HepG2 (cell line): ENCODE data around the gene IMPDH2. TPM values are rescaled to one million over a fixed set of nuclear protein-coding genes. Genes with fewer than 3 reads are reported as not detected.

Experiments
- CEBPB ChIP-seq: IDR thresholded peaks from 2 replicates; pipeline ENCODE4 v1.6.1; 2011; ENCODE audit warnings: low read depth, low read length, improper control_type of control experiment, borderline replicate concordance
- KDM2A ChIP-seq: sonication (generic); formaldehyde crosslinking; IDR thresholded peaks from 2 replicates; pipeline ENCODE4 v1.4.0; 2020; ENCODE audit warnings: low read depth, missing genetic modification reagents, borderline replicate concordance
- TOE1 ChIP-seq: sonication (generic); formaldehyde crosslinking; IDR thresholded peaks from 2 replicates; pipeline ENCODE4 v1.4.0; 2020; ENCODE audit warnings: mild to moderate bottlenecking, missing genetic modification reagents
- ZNF121 ChIP-seq: sonication (generic); formaldehyde crosslinking; IDR thresholded peaks from 2 replicates; pipeline ENCODE4 v1.5.0; 2020; ENCODE audit warnings: mild to moderate bottlenecking, missing genetic modification reagents
- ZNF460 ChIP-seq: sonication (generic); formaldehyde crosslinking; IDR thresholded peaks from 2 replicates; pipeline ENCODE4 v1.5.1; 2020; ENCODE audit warnings: missing genetic modification reagents, mild to moderate bottlenecking, borderline replicate concordance
- polyA plus RNA-seq, 8 experiments: library from polyadenylated mRNA; depleted of rRNA in 3 of 8; stranded (reverse) in 7 of 8; unstranded in 1 of 8; fragments of >200 nt; fragmentation: Illumina TruSeq in 4 of 8; extraction: Trizol in 4 of 8; gene quantifications; 2 replicates each; pipeline versions ENCODE4 v1.2.1 to v1.2.3, GENCODE V29; 2011 to 2016; ENCODE audit warnings: low read depth in 4 of 8, missing spikeins in 1 of 8, mixed read lengths in 1 of 8; ENCODE audit not compliant: insufficient read depth in 1 of 8
- total RNA-seq, 5 experiments: library from RNA; depleted of rRNA; stranded (reverse); fragments of >200 nt; fragmentation: Illumina TruSeq; extraction: Trizol; gene quantifications; 2 replicates each; pipeline ENCODE4 v1.2.3, GENCODE V29; 2016; ENCODE audit warnings: low read depth in 1 of 5
- TF ChIP-seq, protein P1 (sequence below): IDR thresholded peaks from 2 replicates; pipeline ENCODE4 v1.6.1; 2016; ENCODE audit warnings: missing compliant biosample characterization, missing genetic modification reagents, borderline replicate concordance
- TF ChIP-seq, protein P2 (sequence below): sonication (generic); formaldehyde crosslinking; IDR thresholded peaks from 2 replicates; pipeline ENCODE4 v1.4.0; 2020; ENCODE audit warnings: mild to moderate bottlenecking, missing genetic modification reagents
- TF ChIP-seq, protein P3 (sequence below): sonication (generic); formaldehyde crosslinking; conservative IDR thresholded peaks from 2 replicates; pipeline ENCODE4 v1.5.0; 2020; ENCODE audit warnings: missing genetic modification reagents
- TF ChIP-seq, protein P4 (sequence below): sonication (generic); formaldehyde crosslinking; IDR thresholded peaks from 2 replicates; pipeline ENCODE4 v1.4.0; 2020; ENCODE audit warnings: mild to moderate bottlenecking, missing genetic modification reagents
- TF ChIP-seq, protein P5 (sequence below): sonication (generic); formaldehyde crosslinking; IDR thresholded peaks from 2 replicates; pipeline ENCODE4 v1.5.1; 2020; ENCODE audit warnings: mild to moderate bottlenecking, missing genetic modification reagents, borderline replicate concordance
- TF ChIP-seq, protein P6 (sequence below): sonication (generic); formaldehyde crosslinking; IDR thresholded peaks from 2 replicates; pipeline ENCODE4 v1.4.0; 2020; ENCODE audit warnings: missing genetic modification reagents

IMPDH2 gene
- total and polyA plus RNA-seq, 2 of the 13 experiments (the other 11 are each of a cell fraction or from before 2014, with no cell fraction given) = 248 to 260 TPM

DNA sequence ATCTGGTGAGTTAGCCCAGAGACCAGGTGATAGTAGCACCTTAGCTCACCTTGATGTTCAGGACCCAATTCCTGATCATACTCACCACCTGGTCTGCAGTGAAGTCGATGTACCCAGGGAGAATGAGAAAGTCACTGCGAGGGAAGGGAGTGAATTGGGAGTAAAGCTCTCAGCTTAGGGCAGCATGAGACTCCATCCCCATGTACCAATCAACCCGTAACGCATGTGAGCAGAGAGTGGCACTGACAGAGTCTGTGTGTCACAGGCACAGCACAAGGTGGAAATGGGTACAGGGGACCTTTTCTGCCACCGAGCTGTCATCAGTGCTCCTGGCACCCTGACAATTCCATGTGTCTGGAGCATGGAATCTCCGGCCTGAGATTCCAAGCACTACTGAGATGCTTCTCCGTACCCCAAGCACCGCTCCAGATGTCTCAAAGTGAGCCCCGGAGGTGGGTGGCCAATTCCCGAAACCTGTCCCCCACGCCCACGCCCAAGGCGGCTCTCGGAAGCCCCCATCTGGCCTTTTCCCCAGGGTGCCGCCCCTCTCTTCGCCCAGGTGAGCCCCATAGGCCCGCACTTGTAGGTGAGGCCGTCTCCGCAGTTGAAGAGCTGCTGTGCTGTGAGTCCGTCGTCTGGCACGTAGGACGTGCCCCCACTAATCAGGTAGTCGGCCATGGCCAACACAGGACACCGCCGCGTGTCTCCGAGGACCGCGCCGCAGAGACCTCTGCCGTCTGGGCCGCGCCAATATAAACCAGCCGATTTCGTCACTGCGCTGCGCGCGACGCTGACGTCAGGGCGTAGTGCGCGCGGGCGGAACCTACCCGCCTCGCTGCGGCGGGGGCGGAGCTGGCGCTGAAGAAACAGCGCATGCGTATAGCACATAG, at the start of gene IMPDH2 (continued):
- TF ChIP-seq ZNF121 (CRISPR knock-in tag) (peak; percentile 50; the same call in 1 of the 2 replicates), TOE1 (CRISPR knock-in tag) (no peak), CEBPB (peak; percentile 95), KDM2A (peak; percentile 100), ZNF460 (no peak)
- TF ChIP-seq, protein P1, sequence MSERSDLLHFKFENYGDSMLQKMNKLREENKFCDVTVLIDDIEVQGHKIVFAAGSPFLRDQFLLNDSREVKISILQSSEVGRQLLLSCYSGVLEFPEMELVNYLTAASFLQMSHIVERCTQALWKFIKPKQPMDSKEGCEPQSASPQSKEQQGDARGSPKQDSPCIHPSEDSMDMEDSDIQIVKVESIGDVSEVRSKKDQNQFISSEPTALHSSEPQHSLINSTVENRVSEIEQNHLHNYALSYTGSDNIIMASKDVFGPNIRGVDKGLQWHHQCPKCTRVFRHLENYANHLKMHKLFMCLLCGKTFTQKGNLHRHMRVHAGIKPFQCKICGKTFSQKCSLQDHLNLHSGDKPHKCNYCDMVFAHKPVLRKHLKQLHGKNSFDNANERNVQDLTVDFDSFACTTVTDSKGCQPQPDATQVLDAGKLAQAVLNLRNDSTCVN (CRISPR knock-in tag) = peak; percentile 89
- TF ChIP-seq, protein P2, sequence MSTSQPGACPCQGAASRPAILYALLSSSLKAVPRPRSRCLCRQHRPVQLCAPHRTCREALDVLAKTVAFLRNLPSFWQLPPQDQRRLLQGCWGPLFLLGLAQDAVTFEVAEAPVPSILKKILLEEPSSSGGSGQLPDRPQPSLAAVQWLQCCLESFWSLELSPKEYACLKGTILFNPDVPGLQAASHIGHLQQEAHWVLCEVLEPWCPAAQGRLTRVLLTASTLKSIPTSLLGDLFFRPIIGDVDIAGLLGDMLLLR = peak; percentile 93
- TF ChIP-seq, protein P3, sequence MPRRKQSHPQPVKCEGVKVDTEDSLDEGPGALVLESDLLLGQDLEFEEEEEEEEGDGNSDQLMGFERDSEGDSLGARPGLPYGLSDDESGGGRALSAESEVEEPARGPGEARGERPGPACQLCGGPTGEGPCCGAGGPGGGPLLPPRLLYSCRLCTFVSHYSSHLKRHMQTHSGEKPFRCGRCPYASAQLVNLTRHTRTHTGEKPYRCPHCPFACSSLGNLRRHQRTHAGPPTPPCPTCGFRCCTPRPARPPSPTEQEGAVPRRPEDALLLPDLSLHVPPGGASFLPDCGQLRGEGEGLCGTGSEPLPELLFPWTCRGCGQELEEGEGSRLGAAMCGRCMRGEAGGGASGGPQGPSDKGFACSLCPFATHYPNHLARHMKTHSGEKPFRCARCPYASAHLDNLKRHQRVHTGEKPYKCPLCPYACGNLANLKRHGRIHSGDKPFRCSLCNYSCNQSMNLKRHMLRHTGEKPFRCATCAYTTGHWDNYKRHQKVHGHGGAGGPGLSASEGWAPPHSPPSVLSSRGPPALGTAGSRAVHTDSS (CRISPR knock-in tag) = 0 out of 2 replicates have a peak, but pooled peaks have one; percentile 52
- TF ChIP-seq, protein P4, sequence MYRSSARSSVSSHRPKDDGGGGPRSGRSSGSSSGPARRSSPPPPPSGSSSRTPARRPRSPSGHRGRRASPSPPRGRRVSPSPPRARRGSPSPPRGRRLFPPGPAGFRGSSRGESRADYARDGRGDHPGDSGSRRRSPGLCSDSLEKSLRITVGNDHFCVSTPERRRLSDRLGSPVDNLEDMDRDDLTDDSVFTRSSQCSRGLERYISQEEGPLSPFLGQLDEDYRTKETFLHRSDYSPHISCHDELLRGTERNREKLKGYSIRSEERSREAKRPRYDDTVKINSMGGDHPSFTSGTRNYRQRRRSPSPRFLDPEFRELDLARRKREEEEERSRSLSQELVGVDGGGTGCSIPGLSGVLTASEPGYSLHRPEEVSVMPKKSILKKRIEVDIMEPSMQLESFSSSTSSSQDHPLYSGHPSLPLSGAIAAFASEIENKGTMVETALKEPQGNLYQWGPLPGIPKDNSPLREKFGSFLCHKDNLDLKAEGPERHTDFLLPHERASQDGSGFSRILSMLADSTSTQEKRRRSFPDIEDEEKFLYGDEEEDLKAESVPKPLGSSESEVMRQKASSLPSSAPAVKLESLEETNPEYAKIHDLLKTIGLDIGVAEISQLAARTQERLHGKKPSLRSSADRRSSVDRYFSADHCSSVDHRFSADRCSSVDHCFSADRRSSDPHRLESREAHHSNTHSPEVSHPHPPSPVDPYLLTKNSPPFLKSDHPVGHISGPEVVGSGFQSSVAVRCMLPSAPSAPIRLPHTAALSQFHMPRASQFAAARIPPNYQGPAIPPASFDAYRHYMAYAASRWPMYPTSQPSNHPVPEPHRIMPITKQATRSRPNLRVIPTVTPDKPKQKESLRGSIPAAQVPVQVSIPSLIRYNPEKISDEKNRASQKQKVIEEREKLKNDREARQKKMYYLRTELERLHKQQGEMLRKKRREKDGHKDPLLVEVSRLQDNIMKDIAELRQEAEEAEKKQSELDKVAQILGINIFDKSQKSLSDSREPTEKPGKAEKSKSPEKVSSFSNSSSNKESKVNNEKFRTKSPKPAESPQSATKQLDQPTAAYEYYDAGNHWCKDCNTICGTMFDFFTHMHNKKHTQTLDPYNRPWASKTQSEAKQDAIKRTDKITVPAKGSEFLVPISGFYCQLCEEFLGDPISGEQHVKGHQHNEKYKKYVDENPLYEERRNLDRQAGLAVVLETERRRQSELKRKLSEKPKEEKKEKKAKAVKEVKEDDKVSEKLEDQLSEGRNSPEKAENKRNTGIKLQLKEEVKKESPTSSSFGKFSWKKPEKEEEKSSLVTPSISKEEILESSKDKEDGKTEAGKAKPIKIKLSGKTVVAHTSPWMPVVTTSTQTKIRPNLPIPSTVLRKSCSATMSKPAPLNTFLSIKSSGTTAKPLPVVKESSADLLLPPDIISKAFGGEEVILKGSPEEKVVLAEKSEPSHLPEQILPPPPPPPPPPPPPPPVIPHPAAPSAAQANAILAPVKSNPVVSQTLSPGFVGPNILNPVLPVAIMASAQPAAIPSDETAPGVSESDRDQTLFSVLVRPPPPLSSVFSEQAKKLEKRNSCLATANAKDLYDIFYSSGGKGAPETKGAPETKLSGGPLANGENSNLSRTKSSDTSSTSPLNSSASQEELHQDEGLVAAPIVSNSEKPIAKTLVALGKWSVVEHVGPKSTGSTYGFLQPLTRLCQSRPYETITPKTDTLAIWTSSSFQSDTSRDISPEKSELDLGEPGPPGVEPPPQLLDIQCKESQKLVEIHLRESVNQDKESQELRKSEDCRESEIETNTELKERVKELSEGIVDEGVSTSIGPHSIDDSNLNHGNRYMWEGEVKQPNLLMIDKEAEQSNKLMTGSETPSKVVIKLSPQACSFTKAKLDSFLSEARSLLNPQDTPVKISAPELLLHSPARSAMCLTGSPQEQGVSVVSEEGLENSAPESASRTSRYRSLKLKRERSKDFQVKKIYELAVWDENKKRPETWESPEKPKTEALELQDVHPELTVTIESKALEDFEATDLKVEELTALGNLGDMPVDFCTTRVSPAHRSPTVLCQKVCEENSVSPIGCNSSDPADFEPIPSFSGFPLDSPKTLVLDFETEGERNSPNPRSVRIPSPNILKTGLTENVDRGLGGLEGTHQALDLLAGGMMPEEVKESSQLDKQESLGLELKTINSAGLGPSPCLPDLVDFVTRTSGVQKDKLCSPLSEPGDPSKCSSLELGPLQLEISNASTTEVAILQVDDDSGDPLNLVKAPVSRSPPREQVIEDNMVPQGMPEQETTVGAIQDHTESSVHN (CRISPR knock-in tag) = peak; percentile 95; the same call in 1 of the 2 replicates
- TF ChIP-seq, protein P5, sequence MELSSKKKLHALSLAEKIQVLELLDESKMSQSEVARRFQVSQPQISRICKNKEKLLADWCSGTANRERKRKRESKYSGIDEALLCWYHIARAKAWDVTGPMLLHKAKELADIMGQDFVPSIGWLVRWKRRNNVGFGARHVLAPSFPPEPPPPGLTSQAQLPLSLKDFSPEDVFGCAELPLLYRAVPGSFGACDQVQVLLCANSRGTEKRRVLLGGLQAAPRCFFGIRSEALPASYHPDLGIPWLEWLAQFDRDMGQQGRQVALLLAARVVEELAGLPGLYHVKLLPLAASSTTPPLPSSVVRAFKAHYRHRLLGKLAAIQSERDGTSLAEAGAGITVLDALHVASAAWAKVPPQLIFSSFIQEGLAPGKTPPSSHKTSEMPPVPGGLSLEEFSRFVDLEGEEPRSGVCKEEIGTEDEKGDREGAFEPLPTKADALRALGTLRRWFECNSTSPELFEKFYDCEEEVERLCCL = no peak
- TF ChIP-seq, protein P6, sequence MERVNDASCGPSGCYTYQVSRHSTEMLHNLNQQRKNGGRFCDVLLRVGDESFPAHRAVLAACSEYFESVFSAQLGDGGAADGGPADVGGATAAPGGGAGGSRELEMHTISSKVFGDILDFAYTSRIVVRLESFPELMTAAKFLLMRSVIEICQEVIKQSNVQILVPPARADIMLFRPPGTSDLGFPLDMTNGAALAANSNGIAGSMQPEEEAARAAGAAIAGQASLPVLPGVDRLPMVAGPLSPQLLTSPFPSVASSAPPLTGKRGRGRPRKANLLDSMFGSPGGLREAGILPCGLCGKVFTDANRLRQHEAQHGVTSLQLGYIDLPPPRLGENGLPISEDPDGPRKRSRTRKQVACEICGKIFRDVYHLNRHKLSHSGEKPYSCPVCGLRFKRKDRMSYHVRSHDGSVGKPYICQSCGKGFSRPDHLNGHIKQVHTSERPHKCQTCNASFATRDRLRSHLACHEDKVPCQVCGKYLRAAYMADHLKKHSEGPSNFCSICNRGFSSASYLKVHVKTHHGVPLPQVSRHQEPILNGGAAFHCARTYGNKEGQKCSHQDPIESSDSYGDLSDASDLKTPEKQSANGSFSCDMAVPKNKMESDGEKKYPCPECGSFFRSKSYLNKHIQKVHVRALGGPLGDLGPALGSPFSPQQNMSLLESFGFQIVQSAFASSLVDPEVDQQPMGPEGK (CRISPR knock-in tag) = peak; percentile 65
